Neutrophil (primary cell): ENCODE data around the gene INSC.

Experiments
- H3K27ac ChIP-seq: fragments of 200-600 bp; sonication (generic); 2 replicates; pipeline ENCODE4 v1.5.1; 2016; ENCODE audit warnings: mild to moderate bottlenecking, moderate library complexity
- H3K27me3 ChIP-seq: fragments of 200-600 bp; sonication (generic); 2 replicates; pipeline ENCODE4 v1.6.0; 2016; ENCODE audit warnings: mild to moderate bottlenecking
- H3K36me3 ChIP-seq: fragments of 200-600 bp; sonication (generic); 2 replicates; pipeline ENCODE4 v1.5.1; 2017
- H3K4me1 ChIP-seq, 2 experiments: fragments of 200-600 bp in 1 of 2; sonication (generic) in 1 of 2; 1 replicate in 1 of 2; 2 replicates in 1 of 2; pipeline versions ENCODE4 v1.5.1 to v1.6.1; 2013 to 2016; ENCODE audit warnings: low read depth in 1 of 2, low read length in 1 of 2, mild to moderate bottlenecking in 1 of 2, moderate library complexity in 1 of 2; ENCODE audit not compliant: control insufficient read depth in 1 of 2, insufficient read depth in 1 of 2
- H3K4me3 ChIP-seq, 2 experiments: fragments of 200-600 bp in 1 of 2; sonication (generic) in 1 of 2; 1 replicate in 1 of 2; 2 replicates in 1 of 2; pipeline ENCODE4 v1.5.1; 2013 to 2016; ENCODE audit warnings: low read depth in 1 of 2, low read length in 1 of 2, mild to moderate bottlenecking in 1 of 2, moderate library complexity in 1 of 2
- H3K9me3 ChIP-seq: fragments of 200-600 bp; sonication (generic); 2 replicates; pipeline ENCODE4 v1.5.1; 2016
- TF ChIP-seq, protein P1 (sequence below): fragments of 200-600 bp; sonication (generic); IDR thresholded peaks from 2 replicates; pipeline ENCODE4 v1.5.1; 2016; ENCODE audit warnings: antibody characterized with exemption

Gene INSC

DNA sequence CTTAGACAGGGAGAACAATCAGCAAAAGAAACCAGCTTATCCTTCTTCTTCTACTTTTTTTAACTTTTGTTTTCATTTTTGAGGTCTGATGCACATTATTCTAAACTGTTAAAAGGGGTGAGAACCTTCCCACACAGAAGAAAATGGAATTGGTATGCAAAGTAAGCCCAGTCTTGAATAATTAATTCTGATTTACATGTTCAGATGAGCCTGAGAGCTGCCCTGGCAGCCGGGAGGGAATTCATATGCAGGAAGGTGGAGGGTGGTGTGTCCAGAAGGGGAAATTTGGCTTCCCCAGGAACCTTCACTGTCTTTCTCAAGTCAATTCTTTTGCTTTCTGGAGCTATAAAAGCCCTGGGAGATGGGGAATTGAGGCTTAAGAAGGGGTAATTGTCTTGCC, 181.0 kb downstream of the INSC start:
- Histone ChIP-seq H3K4me3 (no peak overlapping the region), H3K27me3 (peaks cover 9% of the 10 kb centered on the region), H3K9me3 (no peaks in the 10 kb centered on the region), H3K4me1 (no peaks in the 10 kb centered on the region), H3K27ac (no peak overlapping the region), H3K36me3 (no peaks in the 10 kb centered on the region)
- TF ChIP-seq, protein P1, sequence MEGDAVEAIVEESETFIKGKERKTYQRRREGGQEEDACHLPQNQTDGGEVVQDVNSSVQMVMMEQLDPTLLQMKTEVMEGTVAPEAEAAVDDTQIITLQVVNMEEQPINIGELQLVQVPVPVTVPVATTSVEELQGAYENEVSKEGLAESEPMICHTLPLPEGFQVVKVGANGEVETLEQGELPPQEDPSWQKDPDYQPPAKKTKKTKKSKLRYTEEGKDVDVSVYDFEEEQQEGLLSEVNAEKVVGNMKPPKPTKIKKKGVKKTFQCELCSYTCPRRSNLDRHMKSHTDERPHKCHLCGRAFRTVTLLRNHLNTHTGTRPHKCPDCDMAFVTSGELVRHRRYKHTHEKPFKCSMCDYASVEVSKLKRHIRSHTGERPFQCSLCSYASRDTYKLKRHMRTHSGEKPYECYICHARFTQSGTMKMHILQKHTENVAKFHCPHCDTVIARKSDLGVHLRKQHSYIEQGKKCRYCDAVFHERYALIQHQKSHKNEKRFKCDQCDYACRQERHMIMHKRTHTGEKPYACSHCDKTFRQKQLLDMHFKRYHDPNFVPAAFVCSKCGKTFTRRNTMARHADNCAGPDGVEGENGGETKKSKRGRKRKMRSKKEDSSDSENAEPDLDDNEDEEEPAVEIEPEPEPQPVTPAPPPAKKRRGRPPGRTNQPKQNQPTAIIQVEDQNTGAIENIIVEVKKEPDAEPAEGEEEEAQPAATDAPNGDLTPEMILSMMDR: no peak
